Muscle of arm (tissue), 12 donors: Measurements from ENCODE around the gene CYP11A1. TPM values are rescaled to one million over a fixed set of nuclear protein-coding genes. Genes with fewer than 3 reads are reported as not detected.
"Not testable (repeated sequence)": the region's sequence is repeated elsewhere in the genome, so short reads cannot be mapped to it uniquely, and the experiment has no call there.

ENCODE experiments used
- DNase-seq: peaks from one replicate; pipeline ENCODE4 v3.0.0-alpha.2; 2013
- polyA plus RNA-seq, 12 donors: library from polyadenylated mRNA; unstranded; fragments of 120-200 nt; gene quantifications; one replicate each; pipeline ENCODE4 v1.2.1, GENCODE V29; 2013; ENCODE audit not compliant: insufficient read length in 12 of 12

The CYP11A1 gene
- polyA plus RNA-seq, 12 donors: 1.1 to 2.5 (median 1.7) TPM; not detected in 2

- no peak for DNase-seq
Observed at GRCh38 chr15:74402337-74402841, 34.9 kb upstream of the CYP11A1 start.

- DNase-seq: no peak
Observed at GRCh38 chr15:74400915-74401757, 33.7 kb upstream of the CYP11A1 start.

DNA sequence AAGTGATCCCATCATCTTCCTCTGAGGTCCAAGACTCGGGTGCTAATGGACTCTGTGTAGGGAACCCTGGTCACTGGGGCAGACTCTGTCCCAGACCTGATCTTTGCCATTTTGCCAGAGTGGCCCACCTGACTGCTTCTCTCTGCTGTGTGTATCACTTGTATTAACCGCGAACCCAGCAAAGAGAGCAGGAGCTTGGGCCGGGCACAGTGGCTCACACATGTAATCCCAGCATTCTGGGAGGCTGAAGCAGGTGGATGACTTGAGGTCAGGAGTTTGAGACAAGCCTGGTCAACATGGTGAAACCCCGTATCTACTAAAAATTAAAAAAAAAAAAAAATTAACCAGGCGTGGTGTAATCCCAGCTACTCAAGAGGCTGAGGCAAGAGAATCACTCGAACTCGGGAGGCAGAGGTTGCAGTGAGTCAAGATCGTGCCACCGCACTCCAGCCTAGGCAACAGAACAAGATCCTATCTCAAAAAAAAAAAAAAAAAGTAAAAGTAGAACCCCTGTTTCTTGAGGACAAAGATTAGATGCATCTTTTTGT lies 32.9 kb upstream of the CYP11A1 start:
- no peak for DNase-seq

DNA sequence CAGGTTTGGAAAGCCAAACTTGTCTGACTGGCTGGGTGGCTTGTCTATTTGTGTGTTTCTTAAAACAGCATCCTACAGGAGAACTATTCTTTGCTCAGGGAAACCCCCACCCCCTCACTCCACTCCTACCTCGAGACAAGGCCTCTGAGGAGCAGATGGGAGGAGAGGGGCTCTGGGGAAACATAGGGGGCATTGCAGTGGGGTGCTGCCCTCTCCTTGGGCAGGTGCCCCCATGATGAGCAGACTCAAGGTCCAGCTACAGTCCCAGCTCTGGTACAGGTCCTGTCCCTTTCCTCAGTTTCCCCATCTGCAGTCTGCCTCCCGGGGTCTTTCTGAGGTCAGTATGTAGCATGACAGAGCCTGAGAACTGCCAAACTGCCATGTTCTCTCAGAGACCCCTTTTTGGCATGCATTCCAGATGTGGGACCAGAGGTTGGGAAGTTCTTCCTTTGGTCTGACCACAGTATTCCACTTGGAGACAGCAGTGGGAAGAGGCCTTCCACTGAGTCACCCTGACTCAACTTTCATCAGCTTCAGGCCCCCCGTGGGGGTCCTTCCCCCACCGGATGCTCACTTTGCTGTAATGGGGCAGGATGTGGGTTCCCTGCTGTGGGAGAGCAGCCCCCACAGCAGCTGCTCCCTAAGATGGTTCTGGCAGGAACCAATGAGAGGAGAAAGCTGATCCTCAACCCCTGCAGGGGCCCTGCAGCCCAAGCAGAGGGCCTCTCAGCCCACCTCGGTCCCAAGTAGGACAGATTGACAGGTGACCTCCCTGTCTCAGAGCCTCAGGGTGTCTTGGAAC lies 32.3 kb upstream of the CYP11A1 start:
- DNase-seq: no peak

- no peak for DNase-seq
Observed at GRCh38 chr15:74399100-74399499, 31.7 kb upstream of the CYP11A1 start.

- no peak for DNase-seq
Observed at GRCh38 chr15:74398183-74398582, 30.7 kb upstream of the CYP11A1 start.

GRCh38 chr15:74397239-74398068 lies 30.0 kb upstream of the CYP11A1 start:
- no peak for DNase-seq

DNA sequence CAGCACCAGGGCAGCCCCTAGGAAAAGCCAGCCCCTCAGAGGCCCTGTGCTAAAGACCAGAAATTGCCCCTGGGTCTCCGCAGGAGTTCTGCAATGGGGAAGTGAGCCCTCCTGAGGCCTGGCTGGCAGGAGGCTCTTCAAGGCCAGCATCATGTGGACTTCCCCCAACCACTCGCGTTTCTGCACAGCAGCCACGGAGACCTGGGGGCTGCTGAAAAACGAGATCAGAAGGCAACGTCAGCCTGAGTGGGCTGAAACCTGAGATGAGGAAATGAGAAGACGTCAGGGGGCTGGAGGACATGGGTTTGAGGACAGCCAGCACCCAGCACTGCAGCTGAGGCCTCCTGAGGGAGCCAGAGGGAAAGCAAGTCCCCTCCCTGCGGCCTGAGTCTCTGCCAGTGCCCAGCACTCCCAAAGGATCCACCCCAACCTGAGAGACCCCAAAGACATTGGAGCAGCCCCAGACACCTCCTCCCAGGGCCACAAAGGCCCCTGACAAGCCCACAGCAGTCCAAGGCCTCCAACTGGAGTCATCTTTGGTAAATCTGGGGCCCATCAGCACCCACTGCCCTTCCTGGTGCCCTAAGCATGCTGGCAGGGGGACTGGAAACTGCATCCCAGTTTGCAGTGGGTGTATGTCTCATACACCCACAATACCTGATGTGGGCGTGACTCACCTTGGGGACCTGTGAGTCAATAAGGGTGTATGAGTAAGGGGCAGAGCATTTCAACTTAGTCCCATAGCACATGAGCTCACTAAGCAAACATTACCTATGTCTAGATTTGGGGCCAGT lies 29.2 kb upstream of the CYP11A1 start:
- DNase-seq: no peak

GRCh38 chr15:74396146-74396438 lies 28.6 kb upstream of the CYP11A1 start:
- no peak for DNase-seq

GRCh38 chr15:74395319-74396145 lies 28.1 kb upstream of the CYP11A1 start:
- no peak for DNase-seq

- DNase-seq: no peak
Observed at GRCh38 chr15:74394090-74394846, 26.8 kb upstream of the CYP11A1 start.

DNA sequence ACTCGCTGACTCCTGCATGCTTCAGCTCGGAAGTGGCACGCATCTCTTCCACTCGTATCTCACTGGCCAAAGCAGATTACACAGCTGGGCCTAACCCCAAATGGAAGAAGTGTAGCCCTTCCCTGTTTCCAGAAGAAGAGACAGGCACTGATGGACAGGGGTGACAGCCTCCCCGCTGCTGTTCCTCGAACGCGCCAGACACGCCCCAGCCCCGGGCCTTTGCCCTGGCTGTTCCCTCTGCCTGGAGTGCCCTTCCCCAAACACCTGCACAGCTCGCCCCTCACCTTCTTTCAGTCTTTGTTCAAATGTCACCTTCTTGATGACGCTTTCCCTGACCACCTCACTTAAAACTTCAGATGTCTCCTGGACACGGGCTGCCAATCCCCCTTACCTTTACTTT lies 26.0 kb upstream of the CYP11A1 start:
- DNase-seq: no peak

GRCh38 chr15:74392902-74393301 lies 25.5 kb upstream of the CYP11A1 start:
- DNase-seq: no peak

DNA sequence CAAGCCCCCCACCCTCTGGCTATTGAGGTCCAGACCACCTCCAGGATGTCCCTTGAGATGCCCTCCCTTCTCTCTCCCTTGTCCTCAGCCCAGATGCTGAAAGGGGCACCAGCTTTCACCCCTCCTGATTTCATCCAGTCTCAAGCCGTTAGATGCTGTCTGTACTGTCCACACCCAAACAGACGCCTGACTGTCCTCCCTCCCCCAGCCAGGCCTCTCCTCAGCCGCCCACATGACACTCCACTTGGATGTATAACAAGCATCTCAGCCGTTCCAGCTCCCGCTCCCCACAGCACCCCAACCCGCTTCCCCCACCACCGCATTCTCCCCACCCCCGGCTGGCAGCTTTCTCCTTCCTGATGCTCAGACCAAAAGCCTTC lies 25.0 kb upstream of the CYP11A1 start:
- DNase-seq: peak; percentile 64

DNA sequence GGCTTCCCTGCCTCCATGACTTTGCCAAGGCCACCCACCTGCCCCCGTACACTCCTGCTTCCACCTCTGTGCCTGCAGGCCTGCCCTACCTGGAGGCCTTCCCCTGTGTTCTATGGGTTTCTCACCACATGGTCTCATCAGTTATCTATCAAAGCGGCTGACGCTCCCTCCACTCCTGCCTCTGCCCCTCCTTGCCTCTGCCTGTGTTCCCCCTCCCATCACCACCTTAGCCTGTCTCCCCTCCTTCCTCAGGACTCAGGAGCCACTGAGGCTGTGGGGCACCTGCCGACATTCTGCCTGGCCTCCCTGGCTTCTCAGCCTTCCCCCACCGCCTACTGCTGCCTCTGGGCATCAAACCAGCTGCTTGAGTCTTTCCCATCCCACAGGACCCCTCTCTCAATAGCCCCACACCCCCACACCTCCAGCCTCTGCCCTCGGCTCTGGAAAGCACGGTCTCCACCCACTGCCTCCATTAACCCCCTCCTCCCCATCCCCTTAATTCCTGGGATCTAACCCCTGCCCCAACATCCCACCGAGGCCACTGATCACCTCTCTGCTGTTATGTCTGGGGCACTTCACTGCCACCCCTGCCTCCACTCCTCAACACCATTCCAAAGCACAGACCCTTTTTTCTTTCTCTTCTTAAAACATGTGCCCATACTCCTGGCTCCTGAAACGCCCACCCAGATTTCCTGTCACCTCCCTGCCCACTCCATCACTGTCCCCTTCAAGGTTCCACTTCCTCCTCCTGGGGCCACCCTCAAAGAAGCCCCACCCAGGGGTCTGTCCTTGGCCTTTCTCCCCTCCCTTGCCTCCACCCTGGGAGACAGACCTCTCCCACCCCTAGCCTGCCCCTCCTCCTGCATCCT lies 24.4 kb upstream of the CYP11A1 start:
- no peak for DNase-seq

DNA sequence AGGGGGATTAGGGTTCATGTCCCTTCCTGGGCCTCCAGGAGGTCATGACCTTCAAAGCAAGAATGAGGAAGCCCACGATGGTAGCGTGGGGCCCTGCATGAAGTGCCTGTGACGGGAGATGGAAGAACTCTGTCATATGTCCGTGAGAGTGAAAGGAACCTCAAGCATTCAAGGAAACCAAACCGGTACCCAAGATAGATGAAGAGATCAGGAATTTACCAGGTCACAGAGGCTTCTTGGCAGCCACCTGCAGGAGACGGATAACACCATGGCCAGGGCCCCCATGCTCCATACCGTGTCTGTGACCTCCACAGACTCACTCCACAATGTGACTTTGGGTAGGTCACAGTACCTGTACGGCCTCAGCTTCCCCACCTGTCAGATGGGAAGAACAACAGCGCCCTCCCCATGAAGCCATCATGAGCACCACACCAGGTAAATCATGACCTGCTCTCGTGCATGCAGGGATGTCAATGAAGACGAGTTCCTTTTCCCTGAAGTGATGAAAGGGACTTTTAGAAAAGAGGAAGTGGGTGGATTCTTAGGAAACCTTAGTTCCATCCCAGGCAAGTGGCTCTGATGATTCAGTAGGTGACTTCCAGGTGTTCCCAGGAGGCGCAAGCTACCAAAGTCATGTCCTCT lies 23.3 kb upstream of the CYP11A1 start:
- DNase-seq: no peak

DNA sequence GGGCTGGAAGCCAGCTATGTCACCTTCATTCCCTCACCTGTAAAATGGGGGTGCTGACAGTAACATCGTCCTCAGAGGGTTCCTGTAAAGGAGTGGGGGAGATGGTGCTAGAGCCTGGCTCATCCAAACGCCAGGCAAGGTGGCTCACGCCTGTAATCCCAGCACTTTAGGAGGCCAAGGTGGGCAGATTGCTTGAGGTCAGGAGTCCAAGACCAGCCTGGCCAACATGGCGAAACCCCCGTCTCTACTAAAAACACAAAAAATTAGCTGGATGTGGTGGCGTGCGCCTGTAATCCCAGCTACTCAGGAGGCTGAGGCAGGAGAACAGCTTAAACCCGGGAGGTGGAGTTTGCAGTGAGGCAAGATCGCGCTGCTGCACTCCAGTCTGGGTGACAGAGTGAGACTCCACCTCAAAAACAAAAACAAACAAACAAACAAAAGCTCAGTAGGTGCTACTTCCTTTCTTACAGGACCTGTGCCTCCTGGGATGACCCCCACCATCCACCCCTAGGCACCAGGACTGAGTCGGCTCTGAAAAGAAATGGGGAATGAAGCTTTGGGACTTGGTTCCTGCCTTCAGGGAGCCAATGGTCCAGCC lies 22.7 kb upstream of the CYP11A1 start:
- not testable (repeated sequence) for DNase-seq
